NCI-H460 (cell line): ENCODE results near the gene CREBBP. TPM values are rescaled to one million over a fixed set of nuclear protein-coding genes. Genes with fewer than 3 reads are reported as not detected.

ENCODE experiments used
- DNase-seq: peaks from one replicate; pipeline ENCODE4 v3.0.0-alpha.2; 2016; ENCODE audit warnings: low read depth; ENCODE audit errors: extremely low read depth
- total RNA-seq: library from RNA; depleted of rRNA; stranded (reverse); fragments of >200 nt; shearing (Covaris generic); gene quantifications from 2 replicates; pipeline ENCODE4 v1.2.3, GENCODE V29; 2014

CREBBP gene
- total RNA-seq, 1 experiment from 2014 or later, result 15.8 TPM

- no peak for DNase-seq
Measured at GRCh38 chr16:3744018-3744417, 136.5 kb downstream of the CREBBP start.

GRCh38 chr16:3740934-3741333 lies 139.6 kb downstream of the CREBBP start:
- no peak for DNase-seq

- no peak for DNase-seq
Measured at GRCh38 chr16:3740186-3740585, 140.3 kb downstream of the CREBBP start.

GRCh38 chr16:3739636-3740035 lies 140.9 kb downstream of the CREBBP start:
- DNase-seq, result no peak

GRCh38 chr16:3738541-3738940 lies 142.0 kb downstream of the CREBBP start:
- DNase-seq, result no peak

- no peak for DNase-seq
Measured at GRCh38 chr16:3738128-3738527, 142.4 kb downstream of the CREBBP start.

- DNase-seq, result no peak
Measured at GRCh38 chr16:3737181-3737580, 143.3 kb downstream of the CREBBP start.

- DNase-seq, result no peak
Measured at GRCh38 chr16:3736116-3736515, 144.4 kb downstream of the CREBBP start.

GRCh38 chr16:3735541-3735940 lies 145.0 kb downstream of the CREBBP start:
- DNase-seq, result no peak

- DNase-seq, result no peak
Measured at GRCh38 chr16:3734758-3735221, 145.7 kb downstream of the CREBBP start.

GRCh38 chr16:3734084-3734757 lies 146.3 kb downstream of the CREBBP start:
- no peak for DNase-seq

GRCh38 chr16:3732171-3732570 lies 148.3 kb downstream of the CREBBP start:
- DNase-seq, result no peak

- no peak for DNase-seq
Measured at GRCh38 chr16:3731126-3731935, 149.2 kb downstream of the CREBBP start.

GRCh38 chr16:3730161-3731125 lies 150.1 kb downstream of the CREBBP start:
- DNase-seq, result no peak

- DNase-seq, result no peak
Measured at GRCh38 chr16:3729161-3730112, 151.1 kb downstream of the CREBBP start.

GRCh38 chr16:3728424-3729160 lies 151.9 kb downstream of the CREBBP start:
- DNase-seq, result no peak

- DNase-seq, result no peak
Measured at GRCh38 chr16:3727806-3728381, 152.6 kb downstream of the CREBBP start.

- no peak for DNase-seq
Measured at GRCh38 chr16:3726021-3726687, 154.4 kb downstream of the CREBBP start.
